Naive thymus-derived CD8-positive, alpha-beta T cell (primary cell): Measurements from ENCODE around the gene GAS6. TPM values are rescaled to one million over a fixed set of nuclear protein-coding genes. Genes with fewer than 3 reads are reported as not detected.

Experiments
- ATAC-seq, 2 donors: fragments of 150-1000 bp; cut with Tn5 transposase in 1 of 2; sonication (Bioruptor Pico), chemical (Tn5 transposase) in 1 of 2; 1 replicate in 1 of 2; 2 replicates in 1 of 2; pipeline ENCODE4 v1.10.0; 2021; ENCODE audit warnings: mild to moderate bottlenecking in 2 of 2, moderate library complexity in 2 of 2
- POLR2A ChIA-PET: fragments of 350-600 bp; sonication (Branson Sonifier 250); formaldehyde crosslinking; loops from one replicate; lab custom pipeline; 2021; ENCODE audit warnings: antibody characterized with exemption; lab: Charles Lee
- DNase-seq, 10 donors: peaks; one replicate each; pipeline versions ENCODE4 v3.0.0 to v3.0.0-alpha.2; 2020 to 2022
- H3K27ac Mint-ChIP-seq, 10 donors: one replicate each; pipeline ENCODE4 v1.8.0; 2020 to 2022; ENCODE audit warnings: mild to moderate bottlenecking in 10 of 10, mixed read lengths in 10 of 10, moderate library complexity in 4 of 10, inconsistent platforms in 1 of 10
- H3K27me3 Mint-ChIP-seq, 5 donors: one replicate each; pipeline ENCODE4 v1.8.0; 2021 to 2022; ENCODE audit warnings: mixed read lengths in 5 of 5
- H3K36me3 Mint-ChIP-seq, 3 donors: one replicate each; pipeline ENCODE4 v1.8.0; 2020 to 2022; ENCODE audit warnings: mixed read lengths in 3 of 3, mild to moderate bottlenecking in 2 of 3, inconsistent platforms in 1 of 3
- H3K4me1 Mint-ChIP-seq, 4 donors: one replicate each; pipeline ENCODE4 v1.8.0; 2021 to 2022; ENCODE audit warnings: mixed read lengths in 4 of 4
- H3K4me3 Mint-ChIP-seq, 10 donors: one replicate each; pipeline ENCODE4 v1.8.0; 2020 to 2022; ENCODE audit warnings: mild to moderate bottlenecking in 10 of 10, mixed read lengths in 10 of 10, moderate library complexity in 6 of 10, inconsistent platforms in 1 of 10
- H3K9me3 Mint-ChIP-seq, 9 donors: one replicate each; pipeline ENCODE4 v1.8.0; 2020 to 2022; ENCODE audit warnings: mixed read lengths in 9 of 9, mild to moderate bottlenecking in 3 of 9, inconsistent platforms in 1 of 9, moderate library complexity in 1 of 9
- polyA plus RNA-seq, 3 donors: library from polyadenylated mRNA; unstranded; fragments of 300-500 nt; fragmentation: Illumina TruSeq; gene quantifications; one replicate each; pipeline ENCODE4 v1.2.3, GENCODE V29; 2021
- total RNA-seq, 8 experiments: library from RNA in 2 of 8; stranded (reverse) in 2 of 8; gene quantifications; one replicate each; pipeline ENCODE4 v1.2.3 and lab custom pipeline; 2021 to 2026

The GAS6 gene
- total and polyA plus RNA-seq, 5 experiments from 2014 or later, result 0.19 to 2.4 (median 1.2) TPM; not detected in 1

- no peak for DNase-seq
- no peak for ATAC-seq
- H3K27me3 Mint-ChIP-seq, result peaks cover 9 to 18% (median 14%) of the 10 kb centered on the region in 5 donors
- H3K4me1 Mint-ChIP-seq, result no peaks in the 10 kb centered on the region
- no peak overlapping the region for H3K4me3 Mint-ChIP-seq
- no peaks in the 10 kb centered on the region for H3K36me3 Mint-ChIP-seq
- POLR2A ChIA-PET, result no interaction called here
- H3K9me3 Mint-ChIP-seq, result peaks cover 0 to 2% (median 0%) of the 10 kb centered on the region in 9 donors
- H3K27ac Mint-ChIP-seq, result no peak overlapping the region
These were observed 37.8 kb upstream of the GAS6 start for GRCh38 chr13:113901642-113902041.

- ATAC-seq (no peak), DNase-seq (no peak)
- Mint-ChIP-seq H3K27me3 (peaks cover 9 to 19% (median 17%) of the 10 kb centered on the region in 5 donors), H3K4me1 (no peaks in the 10 kb centered on the region), H3K9me3 (peaks cover 0 to 2% (median 0%) of the 10 kb centered on the region in 9 donors), H3K36me3 (no peaks in the 10 kb centered on the region), H3K27ac (no peak overlapping the region), H3K4me3 (no peak overlapping the region)
- POLR2A ChIA-PET, result no interaction called here
These were observed 37.4 kb upstream of the GAS6 start for GRCh38 chr13:113901231-113901630.

DNA sequence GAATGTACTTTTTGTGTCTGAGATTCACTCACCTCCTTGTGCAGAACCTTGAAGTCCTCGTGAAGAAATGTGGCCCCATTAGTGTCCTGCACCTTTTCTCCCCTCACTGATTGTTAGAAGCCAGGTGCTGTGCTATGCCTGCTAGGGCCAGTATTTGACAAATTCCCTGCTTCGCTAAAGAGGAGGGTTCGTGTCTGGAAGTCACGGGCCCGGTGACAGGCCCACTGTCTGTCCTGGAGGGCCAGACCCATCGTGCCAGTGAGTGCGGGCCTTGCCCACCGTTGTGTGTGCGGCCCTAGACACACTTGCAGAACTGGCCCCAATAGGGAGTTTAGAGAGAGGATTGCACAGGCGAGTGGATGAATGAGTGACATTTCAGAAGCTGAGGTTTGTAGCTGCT, 36.8 kb upstream of the GAS6 start:
- ATAC-seq (no peak), DNase-seq (no peak)
- Mint-ChIP-seq H3K27ac (no peak overlapping the region), H3K4me3 (no peak overlapping the region), H3K36me3 (no peaks in the 10 kb centered on the region), H3K4me1 (no peaks in the 10 kb centered on the region), H3K27me3 (peaks cover 10 to 20% (median 19%) of the 10 kb centered on the region in 5 donors), H3K9me3 (peaks cover 0 to 2% (median 0%) of the 10 kb centered on the region in 9 donors)
- POLR2A ChIA-PET, result no interaction called here

- no peak overlapping the region for H3K4me3 Mint-ChIP-seq
- no peak for DNase-seq
- ATAC-seq, result no peak
These were observed 34.5 kb upstream of the GAS6 start for GRCh38 chr13:113898391-113898790.

GRCh38 chr13:113897966-113898365, 34.1 kb upstream of the GAS6 start:
- POLR2A ChIA-PET, result no interaction called here
- Mint-ChIP-seq H3K27me3 (peaks cover 18 to 36% (median 23%) of the 10 kb centered on the region in 5 donors), H3K4me1 (no peaks in the 10 kb centered on the region), H3K27ac (peak overlapping the region in 1 of 10 donors; percentile 62), H3K36me3 (no peaks in the 10 kb centered on the region), H3K9me3 (peaks cover 0 to 4% (median 0%) of the 10 kb centered on the region in 9 donors), H3K4me3 (no peak overlapping the region)
- DNase-seq, result no peak
- ATAC-seq, result no peak

More at GRCh38 chr13:113898391-113898790, 34.5 kb upstream of the GAS6 start:
- H3K27me3 Mint-ChIP-seq, result peaks cover 16 to 33% (median 23%) of the 10 kb centered on the region in 5 donors
- no peaks in the 10 kb centered on the region for H3K36me3 Mint-ChIP-seq
- H3K9me3 Mint-ChIP-seq, result peaks cover 0 to 4% (median 0%) of the 10 kb centered on the region in 9 donors
- no peaks in the 10 kb centered on the region for H3K4me1 Mint-ChIP-seq
- H3K27ac Mint-ChIP-seq, result no peak overlapping the region
- POLR2A ChIA-PET, result no interaction called here

DNA sequence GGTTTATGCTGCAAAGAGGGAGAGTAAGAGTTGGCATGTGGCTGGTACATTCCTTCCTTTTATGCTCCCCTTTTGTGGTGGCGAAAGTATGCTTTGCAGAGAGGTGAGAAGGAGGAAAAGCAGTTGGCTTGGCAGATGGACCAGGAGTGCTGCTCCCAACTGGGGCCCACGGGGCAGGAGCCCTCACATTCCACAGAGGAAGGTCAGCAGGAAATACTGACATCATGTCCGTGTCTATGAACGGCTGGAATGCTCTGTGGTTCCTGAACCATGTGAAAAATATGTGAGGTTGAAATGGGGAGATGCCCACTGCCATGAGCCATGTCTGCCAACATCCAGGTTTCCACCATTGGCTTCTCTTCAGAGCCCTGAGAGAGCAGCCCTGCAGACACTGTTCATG, 33.3 kb upstream of the GAS6 start:
- Mint-ChIP-seq H3K27me3 (peaks cover 18 to 43% (median 23%) of the 10 kb centered on the region in 5 donors), H3K4me1 (no peaks in the 10 kb centered on the region), H3K9me3 (peaks cover 0 to 8% (median 0%) of the 10 kb centered on the region in 9 donors), H3K4me3 (no peak overlapping the region), H3K27ac (peak overlapping the region in 1 of 10 donors; percentile 66), H3K36me3 (no peaks in the 10 kb centered on the region)
- no peak for ATAC-seq
- peak in 1 of 10 donors; percentile 10 for DNase-seq
- POLR2A ChIA-PET, result no interaction called here

GRCh38 chr13:113895436-113895835, 31.6 kb upstream of the GAS6 start:
- H3K27ac Mint-ChIP-seq, result no peak overlapping the region

GRCh38 chr13:113890774-113891480, 27.1 kb upstream of the GAS6 start:
- POLR2A ChIA-PET, result no interaction called here
- H3K36me3 Mint-ChIP-seq, result no peaks in the 10 kb centered on the region

More at GRCh38 chr13:113895436-113895835, 31.6 kb upstream of the GAS6 start:
- no peak for DNase-seq
- ATAC-seq, result no peak
- Mint-ChIP-seq H3K27me3 (peaks cover 18 to 40% (median 23%) of the 10 kb centered on the region in 5 donors), H3K4me3 (no peak overlapping the region), H3K36me3 (no peaks in the 10 kb centered on the region), H3K9me3 (peaks cover 0 to 8% (median 0%) of the 10 kb centered on the region in 9 donors), H3K4me1 (no peaks in the 10 kb centered on the region)
- POLR2A ChIA-PET, result interaction anchor here (0.7 kb wide), 1 partner anchor 230 kb away, joined by 3 read pairs; no protein-coding TSS in a partner anchor

DNA sequence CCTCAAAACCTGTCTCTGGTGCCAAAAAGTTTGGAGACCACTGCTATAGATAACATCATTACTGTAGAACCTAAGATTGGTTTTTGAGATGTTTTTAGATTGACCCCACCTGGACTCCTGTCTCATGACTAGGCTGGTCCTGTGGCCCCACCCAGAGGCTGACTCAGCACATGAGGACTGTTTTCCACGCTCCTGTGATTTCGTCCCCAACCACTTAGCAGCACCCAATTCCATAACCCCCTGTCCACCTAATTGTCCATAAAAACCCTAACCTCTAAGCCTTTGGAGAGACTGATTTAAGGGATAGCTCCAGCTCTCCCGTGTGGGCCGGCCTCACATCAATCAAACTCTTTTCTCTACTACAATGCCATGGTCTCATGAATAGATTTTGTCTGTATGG, 25.6 kb upstream of the GAS6 start:
- peaks cover 0 to 6% (median 0%) of the 10 kb centered on the region in 9 donors for H3K9me3 Mint-ChIP-seq
- H3K4me1 Mint-ChIP-seq, result peaks cover 0 to 2% (median 0%) of the 10 kb centered on the region in 4 donors
- no peak overlapping the region for H3K4me3 Mint-ChIP-seq
- H3K27me3 Mint-ChIP-seq, result peaks cover 0 to 24% (median 5%) of the 10 kb centered on the region in 5 donors
- H3K27ac Mint-ChIP-seq, result no peak overlapping the region
- POLR2A ChIA-PET, result no interaction called here
- no peaks in the 10 kb centered on the region for H3K36me3 Mint-ChIP-seq
- no peak for ATAC-seq
- DNase-seq, result no peak

More at GRCh38 chr13:113890774-113891480, 27.1 kb upstream of the GAS6 start:
- H3K27ac Mint-ChIP-seq, result no peak overlapping the region
- no peak for ATAC-seq
- peaks cover 8 to 29% (median 11%) of the 10 kb centered on the region in 5 donors for H3K27me3 Mint-ChIP-seq
- H3K9me3 Mint-ChIP-seq, result peaks cover 0 to 8% (median 0%) of the 10 kb centered on the region in 9 donors
- peaks cover 0 to 1% (median 0%) of the 10 kb centered on the region in 4 donors for H3K4me1 Mint-ChIP-seq
- DNase-seq, result no peak
- H3K4me3 Mint-ChIP-seq, result no peak overlapping the region

DNA sequence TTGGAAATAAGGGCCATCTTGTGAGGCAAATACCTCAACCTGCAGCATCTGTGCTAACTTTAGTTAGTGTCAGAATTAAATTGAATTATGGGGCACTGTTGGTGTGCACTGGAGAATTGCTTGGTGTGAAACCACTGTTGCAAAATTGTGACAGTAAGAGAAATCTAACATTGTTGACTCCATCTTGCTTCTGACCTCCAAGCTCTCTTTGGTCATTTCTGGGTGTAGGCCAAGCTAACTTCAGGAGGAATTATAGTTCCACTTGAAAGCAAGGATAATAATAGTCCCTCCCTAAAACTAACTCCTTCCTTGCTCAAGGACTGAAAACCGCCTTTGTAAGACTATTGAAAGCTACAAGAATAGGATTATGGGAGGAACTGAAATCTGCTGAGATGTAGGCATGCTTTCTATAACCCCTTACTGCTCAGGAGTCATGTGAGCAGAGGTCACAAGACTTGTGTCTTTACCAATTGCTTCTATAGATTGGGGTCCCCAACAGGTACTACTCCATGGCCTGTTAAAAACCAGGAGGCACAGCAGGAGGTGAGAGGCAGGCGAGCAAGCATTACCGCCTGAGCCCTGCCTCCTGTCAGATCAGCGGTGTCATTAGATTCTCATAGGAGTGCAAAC, 24.9 kb upstream of the GAS6 start:
- POLR2A ChIA-PET, result no interaction called here
- DNase-seq, result no peak
- H3K27me3 Mint-ChIP-seq, result peaks cover 0 to 20% (median 5%) of the 10 kb centered on the region in 5 donors
- no peak for ATAC-seq
- no peak overlapping the region for H3K4me3 Mint-ChIP-seq
- no peaks in the 10 kb centered on the region for H3K36me3 Mint-ChIP-seq
- H3K9me3 Mint-ChIP-seq, result peaks cover 0 to 6% (median 0%) of the 10 kb centered on the region in 9 donors
- no peak overlapping the region for H3K27ac Mint-ChIP-seq
- H3K4me1 Mint-ChIP-seq, result peaks cover 0 to 2% (median 0%) of the 10 kb centered on the region in 4 donors

DNA sequence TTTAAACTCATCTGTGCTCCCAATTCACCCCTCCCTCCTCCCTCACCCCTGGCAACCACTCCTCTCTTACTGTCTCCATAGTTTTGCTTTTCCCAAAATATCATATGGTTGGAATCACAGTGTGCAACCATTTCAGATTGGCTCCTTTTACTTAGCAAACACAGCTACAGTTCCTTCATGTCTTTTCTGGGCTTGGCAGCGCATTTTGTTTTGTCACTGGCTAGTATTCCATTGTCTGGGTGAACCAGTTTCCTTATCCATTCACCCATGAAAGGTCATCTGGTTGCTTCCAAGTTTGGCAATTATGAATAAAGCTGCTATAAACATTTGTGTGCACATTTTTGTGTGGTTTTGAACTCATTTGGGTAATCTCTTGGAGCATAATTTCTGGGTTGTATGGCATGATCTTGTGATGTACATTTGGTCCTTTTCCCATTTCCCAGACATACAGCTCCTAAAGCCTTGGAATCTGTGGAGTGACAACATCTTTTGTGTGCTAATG, 23.9 kb upstream of the GAS6 start:
- Mint-ChIP-seq H3K4me1 (peaks cover 2 to 5% (median 3%) of the 10 kb centered on the region in 4 donors), H3K36me3 (no peaks in the 10 kb centered on the region), H3K9me3 (peaks cover 0 to 4% (median 0%) of the 10 kb centered on the region in 9 donors), H3K27ac (no peak overlapping the region), H3K27me3 (peaks cover 0 to 16% (median 5%) of the 10 kb centered on the region in 5 donors), H3K4me3 (no peak overlapping the region)
- no peak for ATAC-seq
- no peak for DNase-seq
- POLR2A ChIA-PET, result no interaction called here

DNA sequence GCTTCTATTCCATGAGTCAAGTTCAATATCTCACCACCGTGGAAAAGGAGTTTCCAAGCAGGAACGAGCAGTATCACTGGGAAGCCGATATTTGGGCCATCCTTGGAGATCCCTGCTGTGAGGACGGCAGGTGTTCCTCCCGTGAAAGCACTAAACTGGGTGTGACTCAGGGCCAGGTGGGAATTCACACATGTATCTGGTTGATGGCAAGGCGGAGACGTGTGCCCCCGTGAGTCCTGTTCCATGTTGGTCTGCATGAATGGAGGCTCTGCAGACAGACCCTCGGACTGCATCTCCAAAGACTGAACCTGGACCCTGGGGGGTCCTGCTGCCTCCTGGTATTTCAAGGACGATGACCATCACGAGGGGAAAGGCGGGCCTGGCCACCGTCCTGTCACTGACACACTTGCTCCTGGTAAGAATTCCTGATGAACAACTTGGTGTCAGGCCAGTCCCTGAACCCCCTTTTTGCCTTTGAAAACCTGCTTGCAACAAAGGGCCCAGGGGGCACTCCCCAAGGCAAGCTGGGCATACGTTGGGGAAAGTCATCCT, 22.8 kb upstream of the GAS6 start:
- peaks cover 0 to 16% (median 5%) of the 10 kb centered on the region in 5 donors for H3K27me3 Mint-ChIP-seq
- H3K9me3 Mint-ChIP-seq, result peaks cover 0 to 3% (median 0%) of the 10 kb centered on the region in 9 donors
- no peaks in the 10 kb centered on the region for H3K36me3 Mint-ChIP-seq
- H3K4me1 Mint-ChIP-seq, result peaks cover 5 to 16% (median 14%) of the 10 kb centered on the region in 4 donors
- POLR2A ChIA-PET, result interaction anchor here (0.7 kb wide), 1 partner anchor 29 kb away, joined by 3 read pairs; no protein-coding TSS in a partner anchor
- DNase-seq (no peak), ATAC-seq (no peak)
- no peak overlapping the region for H3K4me3 Mint-ChIP-seq
- H3K27ac Mint-ChIP-seq, result no peak overlapping the region
